M059J (cell line): ENCODE measurements around the gene VWA5B1. TPM values are rescaled to one million over a fixed set of nuclear protein-coding genes. Genes with fewer than 3 reads are reported as not detected.

Source experiments
- DNase-seq: peaks from one replicate; pipeline ENCODE4 v3.0.0-alpha.2; 2012; ENCODE audit warnings: low read depth
- total RNA-seq: library from RNA; depleted of rRNA; stranded (reverse); fragments of >200 nt; shearing (Covaris generic); gene quantifications from 2 replicates; pipeline ENCODE4 v1.2.3, GENCODE V29; 2014

Gene VWA5B1
- total RNA-seq, 1 experiment from 2014 or later: not detected

DNA sequence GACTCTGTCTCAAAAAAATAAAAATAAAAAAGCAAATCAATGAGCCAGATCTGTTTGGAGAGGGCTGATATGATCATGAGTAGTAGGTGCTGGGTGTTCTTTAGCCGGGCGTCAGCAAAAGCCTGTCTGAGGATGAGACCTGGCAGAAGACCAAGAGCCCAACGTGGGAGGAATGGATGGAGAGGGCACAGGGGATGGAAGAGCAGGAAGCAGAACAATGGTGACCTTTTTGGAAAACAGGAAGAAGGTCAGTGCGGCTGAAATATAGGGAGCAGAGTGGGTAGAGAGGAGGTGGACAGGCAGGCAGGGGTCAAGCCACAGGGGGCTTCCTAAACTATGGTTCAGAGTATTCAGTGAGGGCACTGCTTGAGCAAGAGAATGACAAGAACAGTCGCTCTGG, 30.9 kb downstream of the VWA5B1 start:
- DNase-seq: no peak

GRCh38 chr1:20322081-20322824, 31.6 kb downstream of the VWA5B1 start:
- no peak for DNase-seq

DNA sequence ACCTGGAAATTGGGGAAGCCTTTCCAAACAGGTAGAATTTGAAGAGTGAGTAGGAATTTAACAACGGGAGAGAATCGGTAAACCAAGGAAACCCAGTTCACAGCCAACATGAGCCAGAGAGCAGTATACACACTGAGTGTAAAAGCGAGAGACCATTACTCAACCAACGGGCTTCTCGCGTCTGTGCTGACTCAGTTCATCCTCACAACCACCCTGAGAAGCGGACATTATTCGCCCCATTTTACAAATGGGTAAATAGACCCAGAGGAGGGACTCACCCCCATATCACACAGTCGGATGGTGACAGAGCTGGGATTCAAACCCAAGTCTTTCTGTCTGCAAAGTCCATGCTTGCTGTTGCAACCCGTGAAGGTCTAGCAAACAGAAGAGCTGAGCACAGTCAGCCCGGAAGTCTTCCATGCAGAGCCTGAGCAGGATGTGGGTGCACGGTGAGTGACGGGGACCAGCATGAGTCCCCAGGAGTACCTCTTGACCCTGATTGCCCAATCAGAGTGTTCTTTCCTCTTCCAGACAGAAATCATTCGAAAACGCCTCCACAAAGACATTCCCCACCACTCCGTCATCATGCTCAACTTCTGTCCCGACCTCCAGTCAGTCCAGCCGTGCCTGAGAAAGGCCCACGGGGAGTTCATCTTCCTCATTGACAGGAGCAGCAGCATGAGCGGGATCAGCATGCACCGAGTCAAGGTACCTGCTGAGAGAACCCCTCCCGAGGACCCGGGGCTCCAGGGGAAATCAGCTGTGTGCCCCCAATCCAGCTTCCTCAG, 32.3 kb downstream of the VWA5B1 start:
- DNase-seq: peak; percentile 69

- DNase-seq: peak; percentile 7
Measured at GRCh38 chr1:20323613-20323920, 32.9 kb downstream of the VWA5B1 start.

DNA sequence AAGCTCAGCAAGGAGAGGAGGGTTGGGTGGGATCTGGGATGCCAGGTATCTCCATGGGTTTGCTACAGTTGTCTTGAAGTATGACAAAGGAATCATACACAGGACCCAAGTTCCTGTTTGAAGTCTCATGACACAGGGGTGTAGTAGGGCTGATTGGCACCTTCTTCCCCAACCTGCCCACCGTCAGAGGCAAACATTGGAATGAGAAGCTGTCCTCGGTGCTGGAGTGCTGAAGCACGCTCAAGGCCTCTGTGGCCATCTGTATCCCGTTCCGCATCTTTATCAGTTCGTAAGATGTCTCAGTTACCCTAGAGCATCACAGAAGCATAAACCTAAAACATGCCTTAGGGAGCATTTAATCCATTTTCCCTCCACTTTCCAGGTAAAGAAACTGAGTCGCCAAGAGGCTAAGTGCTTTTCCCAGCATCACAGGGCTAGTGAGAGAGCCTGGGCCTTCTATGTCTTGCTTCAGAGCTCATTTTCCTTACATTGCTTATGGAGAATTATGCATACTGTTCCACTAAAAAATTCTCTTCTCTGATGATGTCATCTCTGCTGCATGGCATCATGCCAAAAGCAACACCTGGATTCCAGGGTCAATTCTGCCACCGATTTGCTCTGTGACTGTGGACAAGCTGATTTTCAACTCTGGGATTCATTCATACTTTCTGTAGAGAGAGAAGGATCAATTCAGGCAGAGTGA, 34.2 kb downstream of the VWA5B1 start:
- no peak for DNase-seq

DNA sequence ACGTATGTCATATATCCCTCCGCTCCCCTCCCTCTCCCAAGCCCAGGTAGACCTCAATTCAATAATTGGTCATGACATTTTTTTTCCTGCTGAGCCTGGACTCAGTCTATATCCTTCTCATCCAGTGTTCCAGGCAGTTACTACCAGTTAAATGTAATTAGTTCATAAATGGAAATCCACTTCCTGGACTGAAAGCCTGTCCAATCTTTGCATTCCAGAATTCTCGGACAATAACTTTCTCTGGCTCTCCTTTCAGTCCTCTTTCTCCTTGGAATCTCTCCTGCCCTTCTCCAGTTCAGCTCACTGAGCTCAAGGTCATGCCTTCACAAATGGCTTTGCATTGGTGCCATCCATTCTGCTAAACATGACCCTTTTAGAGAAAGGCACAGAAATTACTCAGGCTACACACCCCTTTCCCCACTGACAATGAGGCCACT, 34.8 kb downstream of the VWA5B1 start:
- DNase-seq: no peak

DNA sequence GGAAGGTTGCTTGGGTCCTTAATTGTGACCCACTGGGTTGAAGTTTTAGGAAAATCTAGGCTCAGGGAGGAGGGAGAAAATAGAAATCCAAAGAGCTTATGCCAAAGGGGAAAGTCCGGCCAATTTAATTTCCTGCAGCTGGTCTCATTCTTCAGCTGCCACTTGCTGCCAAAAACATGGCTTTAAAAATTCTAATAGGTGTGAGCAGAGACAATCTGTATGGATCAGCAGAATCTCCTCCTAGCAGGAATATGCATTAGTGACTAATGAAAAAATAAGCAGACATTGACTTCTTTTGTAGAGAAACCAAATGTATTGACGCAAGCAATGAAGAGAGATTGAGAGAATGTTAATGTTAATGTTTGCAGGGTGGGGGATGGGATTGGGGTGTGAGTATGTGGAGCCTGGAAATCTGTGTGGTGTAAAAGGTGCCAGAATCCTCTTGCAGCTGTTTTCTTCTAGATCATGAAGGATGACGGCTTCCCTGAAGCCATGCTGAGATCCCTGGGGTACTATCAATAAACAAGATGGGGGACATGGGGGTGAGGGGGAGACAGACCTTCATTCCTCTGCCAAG, 35.3 kb downstream of the VWA5B1 start:
- no peak for DNase-seq

GRCh38 chr1:20327467-20327866, 36.8 kb downstream of the VWA5B1 start:
- no peak for DNase-seq

DNA sequence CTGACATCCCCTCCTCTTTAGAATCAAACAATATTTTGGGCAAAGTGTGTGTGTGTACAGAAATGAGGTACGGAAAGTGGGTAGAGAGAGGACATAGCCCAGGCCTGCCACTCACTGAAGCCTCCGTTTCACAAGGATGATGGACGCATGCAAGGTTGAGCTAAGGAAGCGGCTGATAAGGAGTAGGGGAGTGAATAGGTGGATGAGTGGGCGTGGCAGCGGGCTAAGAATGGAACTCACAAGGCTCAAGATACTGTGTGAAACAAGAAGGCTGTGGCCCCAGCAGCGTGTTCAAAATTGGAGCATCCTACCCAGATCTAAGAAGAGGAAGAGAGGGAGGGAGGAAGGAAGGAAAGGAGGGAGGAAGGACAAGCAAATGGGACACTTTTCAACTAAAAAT, 37.5 kb downstream of the VWA5B1 start:
- no peak for DNase-seq

DNA sequence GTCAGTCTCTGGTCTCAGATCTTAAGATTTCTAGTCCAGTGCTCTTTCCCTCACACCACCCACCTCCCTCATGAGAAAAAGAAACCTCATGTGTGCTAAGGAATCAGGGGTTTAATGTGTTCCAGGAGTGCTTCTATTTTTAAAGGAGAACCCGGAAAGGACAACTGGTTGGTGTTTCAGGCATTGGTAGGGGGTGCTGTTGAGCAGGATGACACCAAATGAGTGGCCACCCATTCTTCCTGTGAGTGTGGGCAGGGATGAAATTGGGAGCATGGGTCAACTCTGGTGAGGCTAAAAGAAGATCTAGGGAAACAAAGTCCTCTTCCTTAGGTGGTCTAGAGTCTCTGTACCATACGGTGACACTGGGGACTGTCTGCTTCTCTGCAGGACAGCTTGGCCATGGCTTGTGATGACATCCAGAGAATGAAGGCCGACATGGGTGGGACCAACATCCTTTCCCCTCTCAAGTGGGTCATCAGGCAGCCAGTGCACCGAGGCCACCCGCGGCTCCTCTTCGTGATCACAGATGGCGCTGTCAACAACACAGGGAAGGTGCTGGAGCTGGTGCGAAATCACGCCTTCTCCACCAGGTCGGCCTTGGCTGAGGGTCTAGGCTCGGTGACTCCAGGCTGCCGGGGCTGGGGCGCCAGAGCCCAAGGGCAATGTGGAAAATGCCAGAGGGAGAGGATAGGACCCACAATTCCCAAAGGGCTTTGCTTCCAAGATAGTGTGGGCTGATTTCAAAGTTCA, 39.3 kb downstream of the VWA5B1 start:
- no peak for DNase-seq

GRCh38 chr1:20334103-20334502, 43.4 kb downstream of the VWA5B1 start:
- DNase-seq: no peak

- DNase-seq: no peak
Measured at GRCh38 chr1:20336105-20336605, 45.5 kb downstream of the VWA5B1 start.

DNA sequence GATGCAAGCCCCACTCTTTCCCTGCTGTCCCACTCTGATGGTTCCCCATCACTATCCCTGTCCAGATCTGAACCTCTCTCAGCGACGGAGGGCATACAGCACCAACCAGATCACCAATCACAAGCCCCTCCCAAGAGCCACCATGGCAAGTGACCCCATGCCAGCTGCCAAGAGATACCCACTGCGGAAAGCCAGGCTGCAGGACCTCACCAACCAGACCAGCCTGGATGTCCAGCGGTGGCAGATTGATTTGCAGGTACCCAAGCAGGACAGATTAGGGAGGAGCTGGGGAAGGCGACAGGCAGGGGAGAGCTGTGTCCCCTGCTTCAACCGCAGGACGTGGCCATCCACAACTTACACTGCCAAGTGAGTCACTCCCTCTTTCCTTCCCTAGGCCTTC, 46.9 kb downstream of the VWA5B1 start:
- DNase-seq: no peak

DNA sequence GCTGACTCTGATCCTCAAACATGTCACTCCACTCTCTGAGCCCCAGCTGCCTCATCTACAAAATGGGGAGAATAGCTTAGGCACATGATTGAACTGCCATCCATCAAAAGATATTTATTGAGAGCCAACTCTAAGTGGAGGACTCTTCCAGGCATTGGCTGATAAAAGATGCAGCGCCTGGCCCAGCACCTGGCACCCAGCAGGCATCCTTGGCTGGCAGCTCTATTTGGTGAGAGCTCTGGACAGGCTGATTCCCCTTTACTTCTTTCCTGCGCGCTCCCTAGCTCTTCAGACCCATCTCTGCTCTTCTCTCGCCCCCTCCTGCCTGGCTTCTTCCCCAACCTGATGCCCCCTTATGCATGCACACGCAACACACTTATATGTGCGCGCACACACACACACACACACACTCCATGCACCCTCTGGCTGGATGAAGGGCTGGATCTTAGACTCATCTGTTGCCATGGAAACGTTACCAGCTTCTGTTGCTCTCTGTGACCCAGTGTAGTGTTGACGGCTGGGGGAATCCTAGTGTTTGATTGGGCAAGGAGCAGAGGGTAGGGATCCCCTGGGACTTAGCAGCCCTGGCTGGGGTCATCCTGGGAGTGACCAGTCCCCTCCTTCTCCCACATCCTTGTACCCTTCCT, 49.3 kb downstream of the VWA5B1 start:
- peak; percentile 26 for DNase-seq

DNA sequence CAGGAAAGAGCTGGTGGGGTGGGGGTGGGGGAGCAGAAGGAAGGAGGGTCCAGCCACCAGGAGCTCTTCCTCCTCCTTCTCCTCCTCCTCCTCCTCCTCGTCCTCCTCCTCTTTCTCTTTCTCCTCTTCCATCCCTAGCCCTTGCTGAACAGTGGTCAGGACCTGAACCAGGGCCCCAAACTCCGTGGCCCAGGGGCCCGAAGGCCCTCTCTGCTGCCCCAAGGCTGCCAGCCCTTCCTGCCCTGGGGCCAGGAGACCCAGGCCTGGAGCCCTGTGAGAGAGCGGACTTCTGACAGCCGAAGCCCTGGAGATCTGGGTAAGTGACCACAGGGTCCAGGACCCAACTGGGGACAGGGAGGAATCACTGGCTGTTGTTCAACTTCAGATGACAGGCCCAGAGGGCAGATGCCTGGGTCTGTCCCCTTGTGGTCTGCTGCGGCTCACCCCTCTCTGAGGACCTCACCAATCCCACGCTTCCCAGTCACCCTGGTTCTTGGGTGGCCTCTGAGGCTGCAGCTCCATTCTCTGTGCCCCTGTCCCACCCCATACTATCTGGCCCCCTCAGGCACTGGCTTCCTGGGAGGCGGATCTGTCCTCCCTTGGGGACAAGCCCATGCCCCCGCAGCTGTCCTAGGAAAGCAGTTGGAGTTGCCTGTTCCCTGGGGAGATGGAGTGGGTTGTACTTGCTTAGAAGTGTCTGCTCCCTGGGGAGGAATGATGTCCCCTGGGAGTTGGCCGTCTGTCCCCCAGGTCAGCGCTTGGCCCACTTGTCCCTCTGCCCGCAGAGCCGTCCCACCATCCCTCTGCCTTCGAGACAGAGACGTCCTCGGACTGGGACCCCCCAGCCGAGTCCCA, 51.8 kb downstream of the VWA5B1 start:
- no peak for DNase-seq

DNA sequence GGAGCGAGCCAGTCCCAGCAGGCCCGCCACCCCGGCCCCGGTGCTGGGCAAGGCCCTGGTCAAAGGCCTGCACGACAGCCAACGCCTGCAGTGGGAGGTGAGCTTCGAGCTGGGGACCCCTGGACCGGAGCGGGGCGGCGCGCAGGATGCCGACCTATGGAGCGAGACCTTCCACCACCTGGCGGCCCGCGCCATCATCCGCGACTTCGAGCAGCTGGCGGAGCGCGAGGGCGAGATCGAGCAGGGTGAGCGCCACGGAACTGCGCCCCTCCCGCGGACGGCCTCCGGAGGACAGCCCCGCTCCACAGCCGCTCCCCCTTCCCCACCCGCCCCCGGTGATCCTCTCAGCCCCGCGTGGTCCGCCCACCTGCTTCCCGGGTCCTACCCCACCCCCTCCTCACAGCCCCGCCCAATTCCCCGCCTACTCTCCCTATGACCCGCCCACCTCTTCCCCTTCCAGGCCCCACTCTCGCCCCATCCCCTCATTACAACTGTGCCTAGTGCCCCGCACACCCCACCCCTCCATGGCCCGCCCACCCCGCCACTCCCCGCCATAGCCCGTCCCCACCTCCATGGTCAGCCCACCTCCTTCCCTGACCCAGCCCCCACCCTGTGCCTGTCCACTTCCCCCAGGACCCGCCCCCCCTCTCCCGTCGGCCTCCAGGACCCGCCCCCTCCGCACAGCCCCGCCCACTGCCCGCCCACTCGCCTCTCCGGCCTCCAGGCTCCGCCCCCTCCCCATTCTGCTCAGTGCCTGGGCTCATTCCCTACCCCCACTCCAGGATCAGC, 52.7 kb downstream of the VWA5B1 start:
- no peak for DNase-seq

DNA sequence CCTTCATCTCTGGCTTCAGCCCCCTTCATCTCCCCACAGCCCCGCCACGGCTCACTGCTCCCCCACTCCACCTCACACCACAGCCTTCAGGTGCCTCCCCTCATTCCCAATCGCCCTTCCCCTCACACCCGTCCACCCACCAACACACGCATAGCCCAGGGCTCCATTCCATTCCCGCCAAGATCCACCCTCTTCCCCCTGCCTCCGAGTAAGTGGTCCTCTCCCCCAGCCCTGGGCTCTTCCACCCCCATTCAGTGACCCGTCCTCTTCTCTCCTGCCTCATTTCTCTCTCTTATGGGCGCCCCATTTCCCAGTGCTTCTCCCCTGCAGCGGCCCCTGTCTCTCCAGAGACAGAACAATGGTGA, 53.2 kb downstream of the VWA5B1 start:
- DNase-seq: no peak

GRCh38 chr1:20344738-20345137, 54.1 kb downstream of the VWA5B1 start:
- DNase-seq: no peak

DNA sequence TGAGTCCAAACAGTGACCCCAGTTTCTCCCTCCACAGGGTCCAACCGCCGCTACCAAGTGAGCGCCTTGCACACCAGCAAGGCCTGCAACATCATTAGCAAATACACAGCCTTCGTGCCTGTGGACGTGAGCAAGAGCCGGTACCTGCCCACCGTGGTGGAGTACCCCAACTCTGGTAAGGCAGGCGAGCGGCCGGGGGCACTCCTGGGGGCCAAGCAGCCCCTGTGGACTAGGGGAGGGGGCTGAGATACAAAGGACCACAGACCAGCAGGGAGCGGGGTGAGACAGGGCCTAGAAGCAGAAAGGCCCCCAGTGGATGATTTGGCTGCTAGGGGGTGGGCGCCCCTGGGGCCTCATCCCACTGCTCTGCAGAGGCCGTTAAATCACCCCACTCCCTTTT, 54.7 kb downstream of the VWA5B1 start:
- no peak for DNase-seq
